Neural cell (in vitro differentiated cells): Measurements from ENCODE around the gene DNHD1. TPM values are rescaled to one million over a fixed set of nuclear protein-coding genes. Genes with fewer than 3 reads are reported as not detected.

ENCODE experiments used
- H2AFZ ChIP-seq: fragments of 200-600, 300-800 bp; sonication (generic), shearing (Covaris generic); 2 replicates; pipeline ENCODE4 v1.6.0; 2014; ENCODE audit warnings: low read depth, mild to moderate bottlenecking, antibody characterized with exemption, low read length, moderate library complexity
- H3F3A ChIP-seq: fragments of 200-600 bp; shearing (Covaris generic); 2 replicates; pipeline ENCODE4 v1.6.1; 2016; ENCODE audit warnings: mild to moderate bottlenecking, moderate library complexity, mixed read lengths, antibody characterized with exemption, low read length; ENCODE audit not compliant: insufficient read depth, poor library complexity, severe bottlenecking
- H3K27ac ChIP-seq: fragments of 200-600, 300-800 bp; sonication (generic), shearing (Covaris generic); 2 replicates; pipeline ENCODE4 v1.5.1; 2014; ENCODE audit warnings: mild to moderate bottlenecking, low read length, moderate library complexity
- H3K27me3 ChIP-seq: fragments of 300-800, 200-600 bp; sonication (generic), shearing (Covaris generic); 2 replicates; pipeline ENCODE4 v1.6.0; 2014; ENCODE audit warnings: mild to moderate bottlenecking, low read depth, low read length, moderate library complexity; ENCODE audit not compliant: insufficient read depth
- H3K36me3 ChIP-seq: fragments of 300-800, 200-600 bp; sonication (generic), shearing (Covaris generic); 2 replicates; pipeline ENCODE4 v1.5.1; 2014; ENCODE audit warnings: mild to moderate bottlenecking, antibody characterized with exemption, low read length, moderate library complexity; ENCODE audit not compliant: insufficient read depth
- H3K4me2 ChIP-seq: fragments of 300-800, 200-600 bp; sonication (generic), shearing (Covaris generic); 2 replicates; pipeline ENCODE4 v1.6.0; 2014; ENCODE audit warnings: mild to moderate bottlenecking, low read length
- H3K4me3 ChIP-seq: fragments of 300-800, 200-600 bp; sonication (generic), shearing (Covaris generic); 2 replicates; pipeline ENCODE4 v1.5.1; 2014; ENCODE audit warnings: mild to moderate bottlenecking, low read length, moderate library complexity
- H3K79me2 ChIP-seq: fragments of 200-600 bp; shearing (Covaris generic); replicated peaks from 2 replicates; pipeline ENCODE4 v1.6.0; 2014; ENCODE audit warnings: mild to moderate bottlenecking, low read length, moderate library complexity; ENCODE audit not compliant: insufficient read depth
- H3K9ac ChIP-seq: fragments of 300-800, 200-600 bp; sonication (generic), shearing (Covaris generic); 2 replicates; pipeline ENCODE4 v1.6.1; 2016; ENCODE audit warnings: mild to moderate bottlenecking, low read length, mixed read lengths
- H3K9me2 ChIP-seq: fragments of 200-600 bp; shearing (Covaris generic); 2 replicates; pipeline ENCODE4 v1.6.1; 2016; ENCODE audit warnings: mild to moderate bottlenecking, low read length, mixed read lengths; ENCODE audit not compliant: insufficient read depth
- H3K9me3 ChIP-seq: fragments of 200-600, 300-800 bp; sonication (generic), shearing (Covaris generic); 2 replicates; pipeline ENCODE4 v1.6.1; 2016; ENCODE audit warnings: mild to moderate bottlenecking, mixed run types, low read length, moderate library complexity, mixed read lengths
- H4K20me1 ChIP-seq: fragments of 200-600 bp; shearing (Covaris generic); 2 replicates; pipeline ENCODE4 v1.6.1; 2016; ENCODE audit warnings: mild to moderate bottlenecking, mixed run types; ENCODE audit not compliant: insufficient read depth
- EP300 ChIP-seq: fragments of 450-650 bp; conservative IDR thresholded peaks from 2 replicates; pipeline ENCODE4 v1.6.1; 2014; ENCODE audit warnings: antibody characterized with exemption, mild to moderate bottlenecking, moderate library complexity; ENCODE audit not compliant: poor library complexity, severe bottlenecking
- EZH2 ChIP-seq: fragments of 200-600, 300-800 bp; shearing (Covaris generic), sonication (generic); IDR thresholded peaks from 2 replicates; pipeline ENCODE4 v1.6.1; 2014; ENCODE audit warnings: antibody characterized with exemption, low read length, borderline replicate concordance, mild to moderate bottlenecking; ENCODE audit not compliant: insufficient read depth, poor library complexity, severe bottlenecking
- MXI1 ChIP-seq: fragments of 450-650 bp; conservative IDR thresholded peaks from 2 replicates; pipeline ENCODE4 v1.6.1; 2014; ENCODE audit warnings: antibody characterized with exemption, mild to moderate bottlenecking; ENCODE audit not compliant: poor library complexity, severe bottlenecking
- POLR2AphosphoS5 ChIP-seq: IDR thresholded peaks from 2 replicates; pipeline ENCODE4 v1.6.1; 2012
- RAD21 ChIP-seq: fragments of 450-650 bp; conservative IDR thresholded peaks from 2 replicates; pipeline ENCODE4 v1.6.1; 2014; ENCODE audit warnings: antibody characterized with exemption, mild to moderate bottlenecking, moderate library complexity
- SMC3 ChIP-seq: fragments of 450-650 bp; conservative IDR thresholded peaks from 2 replicates; pipeline ENCODE4 v1.6.1; 2014; ENCODE audit warnings: antibody characterized with exemption, mild to moderate bottlenecking, moderate library complexity; ENCODE audit not compliant: poor library complexity
- TAF1 ChIP-seq: IDR thresholded peaks from 2 replicates; pipeline ENCODE4 v1.6.1; 2012; ENCODE audit warnings: low read depth
- polyA plus RNA-seq: library from polyadenylated mRNA; depleted of rRNA; stranded (reverse); fragments of >200 nt; gene quantifications from 2 replicates; pipeline ENCODE4 v1.2.3, GENCODE V29; 2014
- TF ChIP-seq, protein P1 (sequence below): IDR thresholded peaks from 2 replicates; pipeline ENCODE4 v1.6.1; 2012; ENCODE audit warnings: borderline replicate concordance
- TF ChIP-seq, protein P2 (sequence below): fragments of 450-650 bp; IDR thresholded peaks from 2 replicates; pipeline ENCODE4 v1.5.1; 2014; ENCODE audit warnings: antibody characterized with exemption, mild to moderate bottlenecking, moderate library complexity; ENCODE audit not compliant: poor library complexity, severe bottlenecking

Gene DNHD1
- polyA plus RNA-seq, 1 donor from 2014 or later: 5.1 TPM

DNA sequence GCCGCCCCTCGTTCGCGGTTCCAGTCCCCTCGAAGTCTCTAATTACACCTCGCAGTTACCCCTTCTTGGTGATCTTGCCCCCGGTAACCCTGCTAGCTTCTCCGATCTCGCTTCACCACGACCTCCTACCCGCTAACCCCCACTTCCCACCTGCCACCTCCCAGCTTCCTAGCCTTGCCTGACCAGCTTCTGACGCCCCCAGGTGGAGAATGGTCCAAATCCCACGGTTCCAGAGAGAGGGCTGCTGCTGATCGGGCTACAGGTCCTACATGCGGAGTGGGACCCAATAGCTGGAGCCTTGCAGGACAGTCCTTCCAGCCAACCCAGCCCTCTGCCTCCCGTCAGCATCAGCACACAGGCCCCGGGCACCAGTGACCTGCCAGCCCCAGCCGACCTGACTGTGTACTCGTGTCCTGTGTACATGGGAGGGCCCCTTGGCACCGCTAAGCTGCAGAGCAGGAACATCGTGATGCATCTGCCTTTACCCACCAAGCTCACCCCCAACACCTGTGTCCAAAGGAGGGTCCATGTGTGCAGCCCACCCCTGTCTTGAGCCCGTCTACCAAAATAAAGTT is 74.4 kb downstream of the DNHD1 start:
- no peaks in the 10 kb centered on the region for H3K79me2 ChIP-seq
- no peaks in the 10 kb centered on the region for H3F3A ChIP-seq
- no peak overlapping the region for H3K27ac ChIP-seq
- H4K20me1 ChIP-seq: no peaks in the 10 kb centered on the region
- H3K9me3 ChIP-seq: no peaks in the 10 kb centered on the region
- no peak overlapping the region for H3K4me3 ChIP-seq
- H3K4me2 ChIP-seq: no peak overlapping the region
- H3K9me2 ChIP-seq: no peaks in the 10 kb centered on the region
- no peaks in the 10 kb centered on the region for H3K27me3 ChIP-seq
- no peaks in the 10 kb centered on the region for H3K36me3 ChIP-seq
- no peak overlapping the region for H2AFZ ChIP-seq
- TF ChIP-seq MXI1 (no peak), EP300 (no peak), TAF1 (no peak), POLR2AphosphoS5 (no peak), RAD21 (no peak), SMC3 (no peak), EZH2 (no peak)
- TF ChIP-seq, protein P1, sequence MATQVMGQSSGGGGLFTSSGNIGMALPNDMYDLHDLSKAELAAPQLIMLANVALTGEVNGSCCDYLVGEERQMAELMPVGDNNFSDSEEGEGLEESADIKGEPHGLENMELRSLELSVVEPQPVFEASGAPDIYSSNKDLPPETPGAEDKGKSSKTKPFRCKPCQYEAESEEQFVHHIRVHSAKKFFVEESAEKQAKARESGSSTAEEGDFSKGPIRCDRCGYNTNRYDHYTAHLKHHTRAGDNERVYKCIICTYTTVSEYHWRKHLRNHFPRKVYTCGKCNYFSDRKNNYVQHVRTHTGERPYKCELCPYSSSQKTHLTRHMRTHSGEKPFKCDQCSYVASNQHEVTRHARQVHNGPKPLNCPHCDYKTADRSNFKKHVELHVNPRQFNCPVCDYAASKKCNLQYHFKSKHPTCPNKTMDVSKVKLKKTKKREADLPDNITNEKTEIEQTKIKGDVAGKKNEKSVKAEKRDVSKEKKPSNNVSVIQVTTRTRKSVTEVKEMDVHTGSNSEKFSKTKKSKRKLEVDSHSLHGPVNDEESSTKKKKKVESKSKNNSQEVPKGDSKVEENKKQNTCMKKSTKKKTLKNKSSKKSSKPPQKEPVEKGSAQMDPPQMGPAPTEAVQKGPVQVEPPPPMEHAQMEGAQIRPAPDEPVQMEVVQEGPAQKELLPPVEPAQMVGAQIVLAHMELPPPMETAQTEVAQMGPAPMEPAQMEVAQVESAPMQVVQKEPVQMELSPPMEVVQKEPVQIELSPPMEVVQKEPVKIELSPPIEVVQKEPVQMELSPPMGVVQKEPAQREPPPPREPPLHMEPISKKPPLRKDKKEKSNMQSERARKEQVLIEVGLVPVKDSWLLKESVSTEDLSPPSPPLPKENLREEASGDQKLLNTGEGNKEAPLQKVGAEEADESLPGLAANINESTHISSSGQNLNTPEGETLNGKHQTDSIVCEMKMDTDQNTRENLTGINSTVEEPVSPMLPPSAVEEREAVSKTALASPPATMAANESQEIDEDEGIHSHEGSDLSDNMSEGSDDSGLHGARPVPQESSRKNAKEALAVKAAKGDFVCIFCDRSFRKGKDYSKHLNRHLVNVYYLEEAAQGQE: no peak
- TF ChIP-seq, protein P2, sequence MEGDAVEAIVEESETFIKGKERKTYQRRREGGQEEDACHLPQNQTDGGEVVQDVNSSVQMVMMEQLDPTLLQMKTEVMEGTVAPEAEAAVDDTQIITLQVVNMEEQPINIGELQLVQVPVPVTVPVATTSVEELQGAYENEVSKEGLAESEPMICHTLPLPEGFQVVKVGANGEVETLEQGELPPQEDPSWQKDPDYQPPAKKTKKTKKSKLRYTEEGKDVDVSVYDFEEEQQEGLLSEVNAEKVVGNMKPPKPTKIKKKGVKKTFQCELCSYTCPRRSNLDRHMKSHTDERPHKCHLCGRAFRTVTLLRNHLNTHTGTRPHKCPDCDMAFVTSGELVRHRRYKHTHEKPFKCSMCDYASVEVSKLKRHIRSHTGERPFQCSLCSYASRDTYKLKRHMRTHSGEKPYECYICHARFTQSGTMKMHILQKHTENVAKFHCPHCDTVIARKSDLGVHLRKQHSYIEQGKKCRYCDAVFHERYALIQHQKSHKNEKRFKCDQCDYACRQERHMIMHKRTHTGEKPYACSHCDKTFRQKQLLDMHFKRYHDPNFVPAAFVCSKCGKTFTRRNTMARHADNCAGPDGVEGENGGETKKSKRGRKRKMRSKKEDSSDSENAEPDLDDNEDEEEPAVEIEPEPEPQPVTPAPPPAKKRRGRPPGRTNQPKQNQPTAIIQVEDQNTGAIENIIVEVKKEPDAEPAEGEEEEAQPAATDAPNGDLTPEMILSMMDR: no peak
- no peak overlapping the region for H3K9ac ChIP-seq

DNA sequence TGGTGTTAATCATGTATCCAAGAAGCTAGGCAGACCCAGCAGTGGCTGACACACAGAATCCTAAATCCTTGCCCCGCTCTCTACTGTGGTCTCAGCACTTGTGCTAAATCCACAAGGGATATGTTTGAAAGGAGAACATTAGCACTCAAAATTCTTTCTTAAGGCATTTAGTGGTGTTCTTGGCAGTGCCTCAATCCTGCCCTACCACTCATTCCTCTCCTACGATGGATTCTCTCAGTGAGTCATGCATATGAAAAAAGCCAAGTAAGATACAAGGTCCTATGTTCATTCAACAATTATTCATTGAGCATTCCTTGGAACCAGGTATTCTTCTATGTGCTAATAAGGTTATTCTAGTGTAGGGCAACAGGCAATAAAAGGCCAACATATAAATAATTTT is 75.1 kb downstream of the DNHD1 start:
- no peaks in the 10 kb centered on the region for H3K79me2 ChIP-seq
- no peaks in the 10 kb centered on the region for H4K20me1 ChIP-seq
- H3K9me3 ChIP-seq: no peaks in the 10 kb centered on the region
- H2AFZ ChIP-seq: no peak overlapping the region
- H3K4me2 ChIP-seq: no peak overlapping the region
- no peaks in the 10 kb centered on the region for H3K27me3 ChIP-seq
- H3K27ac ChIP-seq: no peak overlapping the region
- H3K4me3 ChIP-seq: no peak overlapping the region
- no peaks in the 10 kb centered on the region for H3F3A ChIP-seq
- no peaks in the 10 kb centered on the region for H3K36me3 ChIP-seq
- no peak overlapping the region for H3K9ac ChIP-seq
- H3K9me2 ChIP-seq: no peaks in the 10 kb centered on the region
- TF ChIP-seq, protein P2: no peak
- TF ChIP-seq SMC3 (no peak), EP300 (no peak), RAD21 (no peak), EZH2 (no peak)
- TF ChIP-seq, protein P1: no peak
